Gastrocnemius medialis (tissue), 4 donors: ENCODE measurements around the gene NELFB. TPM values are rescaled to one million over a fixed set of nuclear protein-coding genes. Genes with fewer than 3 reads are reported as not detected.

ENCODE experiments used
- ATAC-seq, 2 donors: fragments of 150-250 bp; one replicate each; pipeline ENCODE4 v1.9.1; 2016
- DNase-seq, 2 donors: peaks; one replicate each; pipeline ENCODE4 v3.0.0-alpha.2; 2019
- H3K27ac ChIP-seq, 4 donors: fragments of 200-600 bp; sonication (generic); 1 replicate in 1 of 4; 2 replicates in 3 of 4; pipeline ENCODE4 v1.5.1; 2016 to 2018; ENCODE audit warnings: mild to moderate bottlenecking in 2 of 4, moderate library complexity in 1 of 4
- H3K27me3 ChIP-seq, 3 donors: fragments of 200-600 bp; sonication (generic) in 2 of 3; 1 replicate in 1 of 3; 2 replicates in 2 of 3; pipeline versions ENCODE4 v1.5.1 to v1.6.0; 2016 to 2019; ENCODE audit warnings: mild to moderate bottlenecking in 1 of 3, moderate library complexity in 1 of 3
- H3K36me3 ChIP-seq, 2 donors: fragments of 200-600 bp; sonication (generic) in 1 of 2; one replicate each; pipeline ENCODE4 v1.5.1; 2017 to 2018
- H3K4me1 ChIP-seq, 2 donors: fragments of 200-600 bp; sonication (generic) in 1 of 2; one replicate each; pipeline ENCODE4 v1.5.1; 2016 to 2017; ENCODE audit warnings: mild to moderate bottlenecking in 2 of 2
- H3K4me3 ChIP-seq, 4 donors: fragments of 200-600 bp; sonication (generic) in 3 of 4; 1 replicate in 1 of 4; 2 replicates in 3 of 4; pipeline ENCODE4 v1.5.1; 2016 to 2019; ENCODE audit warnings: mild to moderate bottlenecking in 2 of 4
- H3K9me3 ChIP-seq, 3 donors: fragments of 200-600 bp; sonication (generic) in 2 of 3; 1 replicate in 1 of 3; 2 replicates in 2 of 3; pipeline ENCODE4 v1.5.1; 2016 to 2019
- CTCF ChIP-seq, 5 experiments: fragments of 450-650 bp in 3 of 5; fragments of 200-600 bp in 2 of 5; sonication (generic) in 2 of 5; IDR thresholded peaks in 4 of 5; conservative IDR thresholded peaks in 1 of 5; 1 replicate in 4 of 5; 2 replicates in 1 of 5; pipeline ENCODE4 v1.5.1; 2016 to 2019; ENCODE audit warnings: antibody characterized with exemption in 5 of 5, mild to moderate bottlenecking in 3 of 5, moderate library complexity in 3 of 5
- POLR2A ChIP-seq, 2 donors: fragments of 450-650 bp; IDR thresholded peaks; one replicate each; pipeline ENCODE4 v1.6.1; 2017; ENCODE audit warnings: antibody characterized with exemption in 2 of 2, mild to moderate bottlenecking in 2 of 2, moderate library complexity in 2 of 2
- in situ Hi-C, 4 donors: fragments of 200-750 bp; cut with MboI; loops; one replicate each; pipeline versions ENCODE4 v1.15.0 to v1.8.0; 2017; ENCODE audit warnings: low sequenced_read_pairs in 4 of 4
- intact Hi-C: fragments of 100-400 bp; cut with DNase I; formaldehyde crosslinking; loops from one replicate; pipeline ENCODE4 v1.15.1; 2023; ENCODE audit warnings: low total_unique reads
- total RNA-seq, 4 donors: library from RNA; depleted of rRNA; stranded (reverse); fragments of >200 nt; gene quantifications; one replicate each; pipeline versions ENCODE4 v1.1.0 to v1.2.3, GENCODE V29; 2016

NELFB gene
- total RNA-seq, 4 donors from 2014 or later: 21.6 to 61.5 (median 39.4) TPM

- ATAC-seq (no peak), DNase-seq (no peak)
- TF ChIP-seq CTCF (IDR thresholded peaks at IDR 0.05 in 4 of 5, conservative IDR thresholded peaks at IDR 0.05 in 1 of 5) (no peak), POLR2A (IDR thresholded peaks at IDR 0.05) (no peak)
- Histone ChIP-seq H3K27me3 (peaks cover 43 to 48% (median 48%) of the 10 kb centered on the region in 3 donors), H3K36me3 (no peaks in the 10 kb centered on the region), H3K27ac (no peak overlapping the region), H3K4me3 (no peak overlapping the region), H3K9me3 (no peaks in the 10 kb centered on the region), H3K4me1 (peaks cover 0 to 5% of the 10 kb centered on the region in 2 donors)
- in situ Hi-C loops (loop anchor here (10.0 to 25.0 kb wide), 2 partner anchors 112 to 119 kb away; partner anchors contain the start of genes EXD3 (in 3 of the 4) and NOXA1 (in 3 of the 4)), intact Hi-C loops (no loop called here)
These were observed 38.0 kb downstream of the NELFB start for GRCh38 chr9:137293094-137293481.

GRCh38 chr9:137293482-137294090 lies 38.5 kb downstream of the NELFB start:
- H3K27me3 ChIP-seq: peaks cover 48 to 53% (median 53%) of the 10 kb centered on the region in 3 donors
- intact Hi-C loops: loop anchor here (2.0 kb wide), 1 partner anchor 113 kb away; no protein-coding TSS in a partner anchor

GRCh38 chr9:137294091-137294680 lies 39.1 kb downstream of the NELFB start:
- peaks cover 54 to 59% (median 58%) of the 10 kb centered on the region in 3 donors for H3K27me3 ChIP-seq
- ATAC-seq (peak in 1 of 2 donors; percentile 7), DNase-seq (no peak)
- no peak overlapping the region for H3K4me3 ChIP-seq
- TF ChIP-seq POLR2A (IDR thresholded peaks at IDR 0.05) (no peak), CTCF (IDR thresholded peaks at IDR 0.05 in 4 of 5, conservative IDR thresholded peaks at IDR 0.05 in 1 of 5) (no peak)
- no peak overlapping the region for H3K27ac ChIP-seq
- no peaks in the 10 kb centered on the region for H3K36me3 ChIP-seq
- in situ Hi-C loops (loop anchor here (10.0 to 25.0 kb wide), 2 partner anchors 111 to 118 kb away; partner anchors contain the start of genes EXD3 (in 3 of the 4) and NOXA1 (in 3 of the 4)), intact Hi-C loops (loop anchor here (2.0 kb wide), 1 partner anchor 113 kb away; no protein-coding TSS in a partner anchor)
- H3K4me1 ChIP-seq: peaks cover 0 to 5% of the 10 kb centered on the region in 2 donors
- no peaks in the 10 kb centered on the region for H3K9me3 ChIP-seq

More at GRCh38 chr9:137293482-137294090, 38.5 kb downstream of the NELFB start:
- in situ Hi-C loops: loop anchor here (10.0 to 25.0 kb wide), 2 partner anchors 111 to 119 kb away; partner anchors contain the start of genes EXD3 (in 3 of the 4) and NOXA1 (in 3 of the 4)
- H3K9me3 ChIP-seq: no peaks in the 10 kb centered on the region
- TF ChIP-seq CTCF (IDR thresholded peaks at IDR 0.05 in 4 of 5, conservative IDR thresholded peaks at IDR 0.05 in 1 of 5): no peak
- TF ChIP-seq POLR2A (IDR thresholded peaks at IDR 0.05): no peak
- no peak for ATAC-seq
- DNase-seq: no peak
- H3K4me3 ChIP-seq: no peak overlapping the region
- no peaks in the 10 kb centered on the region for H3K36me3 ChIP-seq
- H3K4me1 ChIP-seq: peaks cover 0 to 5% of the 10 kb centered on the region in 2 donors
- H3K27ac ChIP-seq: no peak overlapping the region

GRCh38 chr9:137294681-137295237 lies 39.6 kb downstream of the NELFB start:
- Histone ChIP-seq H3K9me3 (no peaks in the 10 kb centered on the region), H3K27me3 (peaks cover 57 to 64% (median 63%) of the 10 kb centered on the region in 3 donors), H3K4me1 (peaks cover 0 to 5% of the 10 kb centered on the region in 2 donors), H3K4me3 (peak overlapping the region in 2 of 4 donors; percentile 22 to 41), H3K27ac (no peak overlapping the region), H3K36me3 (no peaks in the 10 kb centered on the region)
- in situ Hi-C loops (loop anchor here (10.0 to 25.0 kb wide), 2 partner anchors 110 to 118 kb away; partner anchors contain the start of genes EXD3 (in 3 of the 4) and NOXA1 (in 3 of the 4)), intact Hi-C loops (loop anchor here (2.0 kb wide), 1 partner anchor 112 kb away; no protein-coding TSS in a partner anchor)
- ATAC-seq: peak in 1 of 2 donors; percentile 12
- no peak for DNase-seq
- TF ChIP-seq CTCF (IDR thresholded peaks at IDR 0.05 in 4 of 5, conservative IDR thresholded peaks at IDR 0.05 in 1 of 5) (no peak), POLR2A (IDR thresholded peaks at IDR 0.05) (no peak)
